ELF-1 (cell line): ENCODE data around the gene WDR90.
A peak's percentile ranks its signal among the peaks of the same experiment; 100 is the strongest.

Experiments used
- DNase-seq: peaks from one replicate; pipeline ENCODE4 v3.0.0-alpha.2; 2016; ENCODE audit warnings: low read depth, low spot score

The WDR90 gene

DNA sequence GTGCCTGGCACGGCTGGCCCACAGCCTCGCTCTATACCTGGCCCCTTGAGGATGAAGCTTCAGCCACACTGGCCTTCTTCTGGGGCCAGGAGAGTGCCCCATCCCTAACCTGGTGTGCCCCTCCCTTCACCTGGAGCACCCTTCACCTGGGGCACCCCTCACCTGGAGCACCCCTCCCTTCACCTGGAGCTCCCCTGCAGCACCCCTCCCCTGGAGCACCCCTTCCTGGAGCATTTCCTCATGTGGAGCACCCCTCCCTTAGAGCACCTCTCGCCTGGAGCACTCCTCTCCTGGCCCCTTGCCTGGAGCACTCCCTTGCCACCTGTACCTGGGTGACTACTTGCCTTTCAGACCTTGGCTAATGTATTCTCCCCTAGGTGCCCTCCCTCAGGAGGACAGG lies 58.9 kb downstream of the WDR90 start:
- no peak for DNase-seq

DNA sequence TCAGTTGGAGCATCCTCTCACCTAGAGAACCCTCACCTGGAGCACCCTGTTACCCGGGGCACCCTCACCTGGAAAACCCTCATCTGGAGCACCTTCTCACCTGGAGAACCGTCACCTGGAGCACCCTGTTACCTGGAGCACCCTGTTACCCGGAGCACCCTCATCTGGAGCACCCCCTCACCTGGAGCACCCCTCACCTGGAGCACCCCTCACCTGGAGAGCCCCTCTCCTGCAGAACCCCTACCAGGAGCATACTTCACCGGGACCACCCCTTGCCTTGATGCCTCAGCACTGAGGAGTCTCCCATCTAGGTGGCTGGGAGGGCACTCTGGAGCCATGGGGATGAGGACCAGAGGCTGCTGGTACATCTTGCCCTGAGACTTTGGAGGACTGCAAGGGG lies 59.8 kb downstream of the WDR90 start:
- no peak for DNase-seq

DNA sequence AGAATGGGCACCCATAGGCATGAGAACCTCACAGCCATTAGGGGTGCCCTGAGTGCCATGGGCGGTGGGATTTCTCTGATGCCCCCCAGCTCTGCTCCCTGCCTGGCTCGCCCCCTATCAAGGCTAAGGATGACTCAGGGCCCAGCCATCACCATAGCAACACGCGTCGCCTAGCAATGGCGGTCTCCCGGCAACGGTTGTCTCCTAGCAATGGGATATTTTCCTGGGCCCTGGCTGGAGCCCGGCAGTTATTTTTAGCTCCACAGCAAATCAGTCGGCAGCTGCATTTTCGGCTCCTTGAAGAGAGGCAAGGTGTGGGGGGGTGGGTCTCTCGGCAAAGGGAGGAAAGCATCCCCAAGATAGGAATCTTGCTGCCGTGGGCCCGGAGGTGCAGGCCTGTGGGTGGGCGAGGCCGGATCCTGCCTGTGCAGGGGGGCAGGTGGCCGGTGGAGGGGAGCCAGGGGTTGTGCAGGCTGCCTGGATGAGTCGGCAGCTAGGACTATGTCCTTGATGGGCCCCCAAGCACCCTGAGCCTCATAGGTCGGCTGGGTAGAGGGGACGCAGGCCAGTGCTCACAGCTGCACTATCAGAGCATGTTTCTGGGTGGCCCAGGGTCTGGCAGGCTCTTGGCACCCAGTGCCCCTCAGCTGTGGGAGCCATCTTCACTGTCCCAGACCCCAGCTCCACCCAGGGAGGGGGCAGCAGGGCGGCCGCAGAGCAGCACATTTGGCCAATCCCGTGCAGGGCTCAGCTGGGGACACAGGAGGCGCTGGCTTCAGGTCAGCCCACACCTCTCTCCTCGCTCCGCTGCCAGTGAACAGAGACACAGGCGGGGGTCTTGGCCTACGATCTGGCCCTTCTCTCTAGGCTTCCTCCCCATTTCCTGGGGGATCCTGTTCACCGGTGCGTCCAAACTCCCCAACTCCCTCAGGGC lies 60.7 kb downstream of the WDR90 start:
- peak; percentile 89 for DNase-seq

DNA sequence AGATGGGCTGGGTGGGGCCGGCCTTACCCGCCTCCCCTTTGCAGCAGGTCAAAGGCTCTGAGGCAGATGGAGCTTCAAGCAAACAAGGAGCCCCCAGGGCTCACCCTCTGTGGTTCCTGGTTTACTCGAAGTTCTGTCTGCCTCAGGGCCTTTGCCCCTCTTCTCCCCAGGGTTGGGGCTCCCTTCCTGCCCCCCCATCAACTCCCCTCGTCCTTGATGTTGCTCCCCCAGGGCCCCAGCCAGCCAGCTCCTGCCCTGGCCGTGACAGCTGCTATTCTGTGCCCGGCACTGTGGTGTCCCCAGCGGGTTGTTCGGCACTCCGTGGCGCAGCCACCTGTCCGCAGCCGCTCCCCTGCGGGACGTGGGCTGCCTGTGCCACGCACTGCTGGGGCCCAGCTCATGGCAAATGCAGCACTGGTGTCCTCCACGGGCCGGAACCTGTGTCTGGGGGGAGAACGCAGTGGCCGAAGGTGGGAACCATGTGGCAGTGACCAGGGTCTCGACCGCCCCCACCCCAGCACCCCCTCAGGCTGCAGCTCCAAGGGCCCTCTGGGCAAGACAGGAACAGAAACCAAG lies 61.4 kb downstream of the WDR90 start:
- no peak for DNase-seq

DNA sequence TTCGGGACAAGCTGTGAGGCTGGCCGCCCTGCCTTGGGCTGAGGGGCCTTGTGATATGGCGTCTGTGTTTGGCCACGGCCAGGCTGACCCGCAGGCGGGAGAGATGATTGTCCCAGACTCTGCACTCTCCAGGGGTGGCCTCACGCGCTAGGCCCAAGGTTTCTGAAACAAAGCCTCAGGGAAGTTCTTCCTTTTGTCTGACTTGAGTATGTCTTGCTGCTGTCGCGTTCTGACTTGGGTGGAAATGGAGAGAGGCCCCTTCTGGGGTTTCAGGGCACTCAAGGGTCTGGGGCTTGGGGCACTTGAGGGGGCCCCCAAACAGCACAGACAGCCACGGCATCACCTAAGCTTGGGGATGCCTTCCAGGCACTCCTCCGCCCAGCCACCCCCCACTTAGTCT lies 61.9 kb downstream of the WDR90 start:
- no peak for DNase-seq

DNA sequence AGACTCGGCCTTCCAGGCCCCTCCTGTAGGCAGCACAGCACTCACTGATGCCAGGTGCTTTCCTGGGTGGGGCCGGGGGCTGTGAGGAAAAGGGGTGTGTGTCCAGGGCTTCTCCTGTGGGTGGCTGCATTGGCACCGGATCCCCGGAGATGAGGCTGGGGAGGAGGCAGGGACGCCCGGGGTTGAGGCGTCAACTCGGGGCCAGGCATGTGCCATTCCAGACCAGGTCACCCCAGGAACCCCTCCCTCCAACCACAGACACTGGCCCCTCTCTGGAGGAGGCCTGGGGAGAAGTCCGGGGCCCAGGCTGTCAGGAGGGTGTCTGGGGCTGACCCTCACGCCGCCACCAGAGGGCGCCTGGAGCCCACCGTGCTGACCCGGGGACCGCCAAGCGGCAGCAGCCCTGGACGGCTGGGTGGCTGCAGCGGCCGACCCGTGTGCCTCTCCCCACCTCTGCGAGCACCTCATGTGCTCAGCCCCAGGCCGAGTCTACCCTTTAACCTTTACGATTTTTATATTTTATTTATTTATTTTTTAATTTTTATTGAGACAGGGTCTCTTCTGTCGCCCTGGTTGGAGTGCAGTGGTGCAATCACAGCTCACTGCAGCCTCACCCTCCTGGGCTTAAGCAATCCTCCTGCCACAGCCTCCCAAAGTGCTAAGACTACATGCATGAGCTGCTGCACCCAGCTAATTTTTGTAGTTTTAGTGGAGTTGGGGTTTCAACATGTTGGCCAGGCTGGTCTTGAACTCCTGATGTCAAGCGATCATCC lies 62.6 kb downstream of the WDR90 start:
- peak; percentile 91 for DNase-seq

DNA sequence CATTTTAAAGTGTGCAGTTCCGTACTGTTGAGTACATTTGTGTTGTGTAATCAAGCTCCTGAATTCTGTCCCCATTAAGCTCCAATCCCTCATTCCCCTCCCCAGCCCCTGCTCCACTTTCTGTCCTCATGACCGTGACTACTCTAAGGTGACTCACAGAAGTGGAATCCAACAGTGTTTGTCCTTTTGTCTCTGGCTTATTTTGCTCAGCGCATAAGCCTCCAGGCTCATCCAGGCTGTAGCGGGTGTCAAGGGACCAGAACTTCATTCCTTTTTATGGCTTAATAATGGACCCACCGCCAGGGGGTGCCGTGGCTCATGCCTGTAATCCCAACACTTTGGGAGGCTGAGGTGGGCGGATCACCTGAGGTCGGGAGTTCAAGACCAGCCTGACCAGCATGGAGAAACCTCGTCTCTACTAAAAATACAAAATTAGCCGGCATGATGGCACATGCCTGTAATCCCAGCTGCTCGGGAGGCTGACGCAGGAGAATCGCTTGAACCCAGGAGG lies 63.6 kb downstream of the WDR90 start:
- DNase-seq: peak; percentile 98

DNA sequence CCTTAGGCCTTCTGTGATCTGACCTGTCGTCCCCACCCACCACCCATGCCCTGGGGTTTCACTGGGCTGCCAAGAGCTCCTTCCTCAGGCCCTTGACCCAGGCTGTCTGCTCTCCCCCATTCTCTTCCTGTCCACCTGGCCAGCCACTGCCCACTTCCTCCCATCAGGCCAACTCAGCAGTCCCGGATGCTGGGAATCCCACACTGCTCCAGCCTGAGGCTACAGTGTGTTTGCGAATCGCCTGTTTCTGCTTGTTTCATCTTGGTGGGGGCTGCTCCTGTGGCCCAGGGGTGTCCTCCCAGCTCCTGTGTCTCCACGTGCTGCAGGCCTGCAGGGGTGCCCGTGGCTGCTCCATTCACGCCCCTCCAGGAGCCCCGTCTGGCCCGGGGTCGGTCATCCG lies 64.9 kb downstream of the WDR90 start:
- peak; percentile 47 for DNase-seq

DNA sequence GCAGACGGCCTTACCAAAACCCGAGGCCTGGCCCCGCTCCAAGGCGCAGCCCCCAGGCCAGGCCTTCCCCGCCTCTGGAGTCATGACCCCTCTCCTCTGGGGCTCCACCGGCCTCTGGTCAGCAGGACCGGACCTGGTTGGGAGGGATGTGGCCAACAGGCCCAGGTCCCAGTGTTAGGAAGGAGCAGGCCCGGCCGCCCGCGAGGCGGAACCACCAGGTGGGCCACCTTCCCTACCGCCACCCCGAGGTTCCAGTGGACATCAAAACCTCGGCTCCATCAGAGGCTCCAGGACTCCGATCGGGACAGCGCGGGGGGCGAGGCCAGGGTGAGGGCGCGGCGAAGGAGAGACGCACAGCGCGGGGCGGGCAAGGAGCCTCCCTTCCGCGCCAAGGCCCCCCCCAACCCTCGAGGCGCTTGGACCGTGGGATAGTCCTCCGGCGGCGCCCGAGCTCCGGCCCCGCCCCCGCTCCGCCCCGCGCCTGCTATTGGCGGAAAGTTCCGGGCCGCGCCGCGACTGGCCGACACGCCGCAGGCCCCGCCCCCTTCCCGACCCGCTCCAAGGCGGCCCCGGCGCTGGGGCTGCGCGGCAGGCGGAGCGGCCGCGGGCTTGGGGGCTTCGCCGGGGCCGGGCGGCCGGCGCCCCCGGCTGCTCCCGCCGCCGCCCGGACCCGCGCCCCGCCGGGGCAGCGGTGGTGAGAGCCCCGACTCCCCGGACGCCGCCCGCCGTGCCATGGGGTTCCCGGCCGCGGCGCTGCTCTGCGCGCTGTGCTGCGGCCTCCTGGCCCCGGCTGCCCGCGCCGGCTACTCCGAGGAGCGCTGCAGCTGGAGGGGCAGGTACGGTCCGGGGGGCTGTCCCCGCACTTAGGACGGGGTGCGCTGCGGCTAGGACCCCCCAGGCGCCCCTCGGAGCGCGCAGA lies 65.7 kb downstream of the WDR90 start, which contains the start of gene METRN:
METRN (plus strand) TSS at position 561 of the 919 bp plus-strand sequence; CDS start at position 733, 172 bp downstream.
- DNase-seq: peak; percentile 79

DNA sequence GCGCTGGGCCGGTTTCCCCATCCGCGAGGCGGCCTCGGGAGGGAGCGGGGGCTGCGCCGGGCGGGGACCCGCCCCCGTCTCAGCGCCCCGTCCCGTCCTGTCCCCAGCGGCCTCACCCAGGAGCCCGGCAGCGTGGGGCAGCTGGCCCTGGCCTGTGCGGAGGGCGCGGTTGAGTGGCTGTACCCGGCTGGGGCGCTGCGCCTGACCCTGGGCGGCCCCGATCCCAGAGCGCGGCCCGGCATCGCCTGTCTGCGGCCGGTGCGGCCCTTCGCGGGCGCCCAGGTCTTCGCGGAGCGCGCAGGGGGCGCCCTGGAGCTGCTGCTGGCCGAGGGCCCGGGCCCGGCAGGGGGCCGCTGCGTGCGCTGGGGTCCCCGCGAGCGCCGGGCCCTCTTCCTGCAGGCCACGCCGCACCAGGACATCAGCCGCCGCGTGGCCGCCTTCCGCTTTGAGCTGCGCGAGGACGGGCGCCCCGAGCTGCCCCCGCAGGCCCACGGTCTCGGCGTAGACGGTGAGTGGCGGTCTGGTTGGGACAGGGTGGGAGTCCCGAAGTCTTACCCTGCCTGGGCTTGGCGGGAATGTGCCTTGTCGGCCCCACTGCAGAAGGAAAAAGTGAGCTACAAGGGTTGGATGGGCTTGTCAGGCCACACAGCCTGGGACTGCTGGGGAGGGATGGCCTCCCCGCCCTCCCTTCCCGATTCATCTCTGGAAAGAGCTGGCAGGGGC lies 66.5 kb downstream of the WDR90 start:
- no peak for DNase-seq

DNA sequence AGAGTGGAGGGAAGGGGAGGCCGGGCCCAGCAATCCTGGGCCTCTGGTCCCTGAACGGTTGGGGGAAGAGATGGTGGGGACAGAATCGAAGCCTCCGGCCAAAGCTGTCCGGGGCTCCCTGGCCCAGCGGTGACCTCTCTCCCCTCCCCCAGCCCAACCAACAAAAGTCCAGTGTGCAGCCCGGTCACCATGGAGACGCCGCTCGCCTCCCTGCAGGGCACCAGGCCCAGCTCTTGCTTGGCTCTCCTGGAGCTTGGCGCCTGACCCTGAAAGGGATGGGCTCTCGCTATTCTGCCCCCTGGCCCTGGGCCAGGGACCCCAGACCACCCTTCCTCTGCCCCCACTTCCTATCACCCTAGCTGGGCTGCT lies 67.0 kb downstream of the WDR90 start:
- DNase-seq: peak; percentile 94

DNA sequence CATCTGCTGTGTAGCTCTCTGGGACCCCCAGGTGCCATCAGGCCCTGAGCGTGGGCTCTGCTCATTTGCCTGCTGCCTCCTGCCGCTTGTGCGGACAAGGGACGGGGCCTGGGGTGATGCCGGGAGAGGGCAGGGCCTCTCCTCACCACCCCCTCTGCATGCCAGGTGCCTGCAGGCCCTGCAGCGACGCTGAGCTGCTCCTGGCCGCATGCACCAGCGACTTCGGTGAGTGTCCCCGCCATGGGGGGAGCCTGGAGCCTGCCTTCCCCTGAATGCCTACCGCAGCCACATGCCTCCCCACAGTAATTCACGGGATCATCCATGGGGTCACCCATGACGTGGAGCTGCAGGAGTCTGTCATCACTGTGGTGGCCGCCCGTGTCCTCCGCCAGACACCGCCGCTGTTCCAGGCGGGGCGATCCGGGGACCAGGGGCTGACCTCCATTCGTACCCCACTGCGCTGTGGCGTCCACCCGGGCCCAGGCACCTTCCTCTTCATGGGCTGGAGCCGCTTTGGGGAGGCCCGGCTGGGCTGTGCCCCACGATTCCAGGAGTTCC lies 67.7 kb downstream of the WDR90 start:
- DNase-seq: no peak
